NCI-H1417 (cell line): ENCODE data around the gene ARFGAP3.
A peak's percentile ranks its signal among the peaks of the same experiment; 100 is the strongest.

ENCODE experiments used
- DNase-seq, 3 experiments: peaks; one replicate each; lab custom pipeline; 2025; lab: John Stamatoyannopoulos, UW

ARFGAP3 gene

GRCh38 chr22:42863349-42863961, 6.4 kb upstream of the ARFGAP3 start:
- DNase-seq: no peak

- DNase-seq: no peak
Observed at GRCh38 chr22:42862045-42862734, 5.1 kb upstream of the ARFGAP3 start.

- no peak for DNase-seq
Observed at GRCh38 chr22:42860968-42861367, 3.9 kb upstream of the ARFGAP3 start.

GRCh38 chr22:42857845-42858481, 890 bp upstream of the ARFGAP3 start:
- peak in 1 of 3 experiments; percentile 51 for DNase-seq

- DNase-seq: peak; percentile 9 to 61 (median 57)
Observed at GRCh38 chr22:42856179-42856864, 751 bp downstream of the ARFGAP3 start.

GRCh38 chr22:42855721-42856120, 1.4 kb downstream of the ARFGAP3 start:
- no peak for DNase-seq

- DNase-seq: no peak
Observed at GRCh38 chr22:42855211-42855610, 1.9 kb downstream of the ARFGAP3 start.

GRCh38 chr22:42848941-42849550, 8.0 kb downstream of the ARFGAP3 start:
- DNase-seq: no peak

GRCh38 chr22:42847110-42847509, 10.0 kb downstream of the ARFGAP3 start:
- DNase-seq: no peak

- no peak for DNase-seq
Observed at GRCh38 chr22:42844756-42845155, 12.3 kb downstream of the ARFGAP3 start.

GRCh38 chr22:42842658-42843370, 14.3 kb downstream of the ARFGAP3 start:
- DNase-seq: no peak

- DNase-seq: no peak
Observed at GRCh38 chr22:42841444-42841843, 15.6 kb downstream of the ARFGAP3 start.

GRCh38 chr22:42837556-42837955, 19.5 kb downstream of the ARFGAP3 start:
- no peak for DNase-seq

- no peak for DNase-seq
Observed at GRCh38 chr22:42836026-42836425, 21.0 kb downstream of the ARFGAP3 start.

GRCh38 chr22:42834177-42834949, 22.7 kb downstream of the ARFGAP3 start:
- DNase-seq: no peak

- DNase-seq: no peak
Observed at GRCh38 chr22:42833104-42833503, 24.0 kb downstream of the ARFGAP3 start.

- no peak for DNase-seq
Observed at GRCh38 chr22:42831712-42832111, 25.4 kb downstream of the ARFGAP3 start.

- DNase-seq: no peak
Observed at GRCh38 chr22:42830161-42830560, 26.9 kb downstream of the ARFGAP3 start.

- no peak for DNase-seq
Observed at GRCh38 chr22:42829302-42829701, 27.8 kb downstream of the ARFGAP3 start.

- no peak for DNase-seq
Observed at GRCh38 chr22:42825796-42826195, 31.3 kb downstream of the ARFGAP3 start.

- DNase-seq: no peak
Observed at GRCh38 chr22:42821386-42821785, 35.7 kb downstream of the ARFGAP3 start.
